Stimulated activated CD4-positive, alpha-beta T cell treated with anti-CD3 and anti-CD28 coated beads, Interleukin-1b, Interleukin-23, amount 100 ng/mL, for 48 hours (primary cell): ENCODE results near the gene MRPS34.
A peak's percentile ranks its signal among the peaks of the same experiment; 100 is the strongest.

Source experiments
- DNase-seq: peaks from one replicate; pipeline ENCODE4 v3.0.0-alpha.2; 2020

MRPS34 gene

DNA sequence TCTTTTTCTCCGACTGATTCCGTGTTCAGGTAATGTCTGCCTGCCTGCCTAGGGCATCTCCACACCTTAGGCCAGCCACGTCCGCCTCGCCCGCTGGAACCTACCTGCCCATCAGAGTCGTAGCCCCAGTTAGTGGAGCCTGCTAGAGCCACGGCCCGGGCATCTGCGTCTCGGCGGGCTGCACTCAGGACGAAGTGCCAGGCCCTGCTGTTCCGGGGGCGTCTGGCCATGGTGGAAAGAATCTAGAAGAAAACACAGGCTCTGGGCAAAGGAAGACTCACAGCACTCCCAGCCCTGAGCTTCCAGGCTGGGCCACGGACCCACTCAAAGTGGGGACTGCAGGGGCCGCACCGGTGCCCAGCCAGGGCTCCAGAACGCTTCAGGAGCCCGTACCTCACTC, 8.3 kb upstream of the MRPS34 start:
- DNase-seq, result no peak

DNA sequence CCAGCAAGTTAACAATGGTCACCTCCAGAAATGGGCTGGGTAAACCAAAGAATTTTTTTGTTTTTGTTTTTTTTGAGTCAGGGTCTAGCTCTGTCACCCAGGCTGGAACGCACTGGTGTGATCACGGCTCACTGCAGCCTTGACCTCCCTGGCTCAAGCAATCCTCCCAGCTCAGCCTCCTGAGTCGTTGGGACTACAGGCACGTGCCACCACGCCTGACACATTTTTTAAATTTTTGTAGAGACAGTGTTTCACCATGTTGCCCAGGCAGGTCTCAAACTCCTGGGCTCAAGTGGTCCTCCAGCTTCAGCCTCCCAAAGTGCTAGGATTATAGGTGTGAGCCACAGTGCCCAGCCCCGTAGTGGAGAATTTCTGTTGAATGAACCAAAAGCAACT, 7.7 kb upstream of the MRPS34 start:
- no peak for DNase-seq

DNA sequence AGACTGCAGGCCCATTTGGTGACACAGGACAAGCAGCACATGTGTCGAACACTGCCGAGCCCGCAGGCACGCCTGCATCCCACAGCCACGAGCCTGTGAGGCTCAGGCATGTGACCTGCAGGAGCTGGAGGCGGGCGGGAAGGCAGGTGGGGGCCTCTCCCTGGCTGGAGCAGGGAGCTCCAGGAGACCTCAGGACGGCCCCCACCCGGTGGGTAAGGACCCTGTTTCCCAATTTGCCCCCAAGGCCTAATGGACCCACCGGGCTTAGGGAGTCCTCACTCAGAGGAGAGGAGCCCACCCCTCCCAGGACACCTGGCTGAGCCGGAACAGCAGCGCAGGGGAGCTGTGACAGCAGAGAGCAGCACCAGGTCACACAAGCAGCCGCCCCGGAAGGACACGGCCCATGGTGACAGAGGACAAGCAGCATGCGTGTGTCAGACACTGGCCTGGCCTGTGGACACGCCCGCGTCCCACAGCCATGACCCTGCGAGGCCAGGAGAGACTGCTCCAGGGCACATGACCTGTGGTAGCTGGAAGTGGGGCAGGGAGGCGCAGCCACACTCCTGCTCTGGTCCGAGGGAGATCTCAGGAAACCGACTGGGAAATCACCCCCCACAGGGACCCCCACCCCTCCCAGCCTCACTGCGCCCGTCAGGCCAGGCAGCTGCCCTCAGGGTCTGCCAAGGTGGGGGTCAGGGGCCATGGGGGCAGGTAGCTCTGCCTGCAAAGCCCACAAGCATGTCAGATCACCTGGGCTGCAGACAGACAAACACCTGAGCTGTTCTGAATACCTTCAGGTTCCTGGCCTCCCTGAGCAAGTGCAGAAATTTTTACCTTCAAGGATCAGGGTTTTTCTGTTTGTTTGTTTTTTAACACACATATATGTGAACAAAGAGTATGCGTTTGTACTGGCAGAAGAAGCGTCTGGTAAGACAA, 7.1 kb upstream of the MRPS34 start:
- no peak for DNase-seq

DNA sequence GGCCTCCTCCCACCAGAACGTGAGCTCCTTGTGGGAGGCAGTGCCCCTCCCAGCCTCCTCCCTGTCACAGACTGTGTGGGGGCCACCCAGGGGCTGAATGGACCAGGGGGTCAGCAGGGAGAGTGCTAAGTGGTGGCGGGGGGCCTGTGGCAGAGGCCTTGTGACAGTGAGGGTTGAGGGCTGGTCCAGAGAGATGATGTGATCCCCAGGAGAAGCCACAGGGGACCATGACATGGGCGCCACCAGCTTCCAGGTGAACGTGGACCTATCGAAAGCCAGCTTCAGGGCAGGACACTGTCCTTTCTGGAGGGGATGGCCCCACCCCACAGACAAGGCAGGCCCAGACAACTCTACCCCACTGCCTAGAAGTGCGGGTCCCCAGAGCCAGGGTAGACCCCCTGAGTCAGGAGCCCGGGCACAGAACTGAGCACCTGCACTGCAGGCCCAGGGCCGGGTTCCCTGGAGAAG, 6.3 kb upstream of the MRPS34 start:
- DNase-seq, result no peak

DNA sequence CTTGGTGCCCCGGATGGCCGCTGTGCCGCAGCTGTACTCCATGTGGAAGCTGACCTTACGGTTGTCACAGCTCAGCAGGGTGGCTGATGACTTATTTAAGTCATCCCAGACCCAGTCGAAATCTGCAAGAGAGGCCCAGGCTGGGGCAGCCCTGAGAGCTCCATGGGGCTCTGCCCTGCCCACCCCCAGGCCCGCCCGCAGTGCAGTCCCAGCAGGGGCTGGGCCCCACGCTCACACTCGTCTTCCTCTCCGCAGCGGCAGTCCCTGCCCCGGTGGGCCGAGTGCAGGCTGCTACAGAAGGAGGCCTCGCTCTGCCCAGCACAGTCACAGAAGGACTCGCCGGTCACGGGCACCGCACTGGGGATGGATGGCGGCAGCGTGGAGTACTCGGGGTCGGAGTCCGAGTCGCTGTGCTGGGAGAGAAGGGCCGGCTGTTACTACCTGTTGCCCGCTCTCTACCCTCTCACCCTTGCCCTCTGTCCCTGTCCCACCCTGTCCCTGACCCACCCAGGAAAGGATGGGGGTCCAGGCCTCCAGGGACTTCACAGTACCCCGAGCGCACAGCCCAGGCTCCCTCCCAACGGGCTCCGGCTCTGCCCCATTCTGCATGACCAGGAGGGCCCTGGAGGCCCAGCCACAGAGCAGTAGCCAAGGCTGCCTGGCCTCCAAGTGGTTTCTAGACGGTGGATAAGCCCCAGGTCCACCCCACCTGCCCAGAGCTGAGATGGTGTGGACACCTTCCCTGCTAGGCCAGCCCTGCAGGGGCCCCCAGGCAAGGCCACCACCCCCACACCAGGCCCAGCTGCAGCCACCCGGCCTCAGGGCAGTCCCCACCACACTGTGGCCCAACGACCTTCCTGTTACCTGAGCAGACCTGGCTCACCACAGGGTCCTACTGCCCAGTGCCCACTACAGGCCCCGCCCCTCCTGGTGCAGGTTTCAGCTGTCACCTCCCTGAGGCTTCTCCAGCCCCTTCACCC, 5.6 kb upstream of the MRPS34 start:
- DNase-seq, result no peak

DNA sequence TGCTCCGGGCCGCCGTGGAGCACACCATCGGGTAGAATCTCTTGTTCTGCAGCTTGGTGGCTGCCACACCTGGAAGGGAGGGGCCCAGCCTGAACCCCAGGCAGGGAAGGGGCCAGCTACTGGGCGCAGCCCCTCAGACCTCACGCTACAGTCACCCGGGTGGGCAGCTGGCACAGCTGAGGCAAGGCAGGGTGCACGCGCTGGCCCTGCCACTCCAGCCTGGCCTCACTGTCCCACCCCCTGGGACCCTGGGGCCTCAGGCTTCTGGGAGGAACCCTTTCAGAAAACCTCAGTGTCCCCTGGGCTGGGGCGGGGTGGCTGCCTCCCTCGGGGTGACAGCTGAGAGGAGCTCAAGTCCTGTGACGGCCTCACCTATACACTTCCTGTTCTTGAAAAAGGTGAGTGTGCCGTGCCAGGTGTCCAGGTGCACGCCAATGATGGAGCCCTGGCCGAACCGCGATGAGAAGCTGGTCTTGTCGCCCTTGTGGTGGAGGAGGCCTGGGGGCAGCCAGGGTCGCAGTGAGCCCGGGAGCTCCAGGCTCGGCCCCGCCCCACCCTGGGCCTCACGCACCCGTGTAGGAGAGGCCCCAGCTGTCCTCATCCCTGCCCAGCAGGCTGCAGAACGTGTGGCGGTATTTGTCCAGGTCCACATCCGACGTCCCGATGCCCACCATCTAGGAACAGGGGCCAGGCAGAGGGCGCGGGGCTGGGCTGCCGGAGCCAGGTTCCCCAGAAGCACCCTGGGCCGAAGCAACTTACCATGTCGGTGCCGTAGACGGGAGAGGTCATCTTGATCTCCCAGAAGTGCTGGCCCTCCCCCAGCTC, 4.7 kb upstream of the MRPS34 start:
- DNase-seq, result peak; percentile 6

DNA sequence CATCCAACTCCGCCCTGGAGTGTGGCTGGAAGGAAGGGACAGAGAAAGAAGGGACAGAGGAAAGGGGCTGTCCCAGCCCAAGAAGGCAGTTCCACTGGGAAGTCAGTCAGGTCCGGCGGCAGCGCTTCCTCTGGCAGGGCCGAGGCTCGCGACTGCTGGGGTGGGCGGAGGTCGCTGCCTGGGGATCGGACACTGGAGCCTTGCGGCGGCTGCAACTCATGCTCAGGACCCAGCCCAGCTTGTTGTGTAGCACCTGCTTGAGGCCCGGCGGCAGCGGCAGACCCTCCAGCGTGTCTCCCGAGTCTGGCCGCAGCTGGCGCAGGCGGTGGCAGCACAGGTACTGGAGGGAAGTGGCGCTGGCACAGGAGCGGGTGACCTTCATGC, 4.0 kb upstream of the MRPS34 start:
- no peak for DNase-seq

DNA sequence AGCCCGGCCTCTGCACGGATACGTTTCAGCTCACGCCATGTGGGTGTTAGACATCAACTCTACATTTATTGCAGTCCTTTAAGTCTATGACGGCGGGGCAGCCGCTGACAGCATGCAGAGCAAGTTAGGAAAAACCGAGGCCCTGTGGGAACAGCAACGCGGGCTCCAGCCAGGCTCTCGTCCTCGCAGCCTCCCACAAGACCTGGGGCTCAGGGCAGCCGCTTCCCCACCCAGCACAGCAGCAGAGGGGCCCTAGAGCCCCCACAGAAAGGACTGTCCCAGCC, 3.7 kb upstream of the MRPS34 start:
- DNase-seq, result no peak

DNA sequence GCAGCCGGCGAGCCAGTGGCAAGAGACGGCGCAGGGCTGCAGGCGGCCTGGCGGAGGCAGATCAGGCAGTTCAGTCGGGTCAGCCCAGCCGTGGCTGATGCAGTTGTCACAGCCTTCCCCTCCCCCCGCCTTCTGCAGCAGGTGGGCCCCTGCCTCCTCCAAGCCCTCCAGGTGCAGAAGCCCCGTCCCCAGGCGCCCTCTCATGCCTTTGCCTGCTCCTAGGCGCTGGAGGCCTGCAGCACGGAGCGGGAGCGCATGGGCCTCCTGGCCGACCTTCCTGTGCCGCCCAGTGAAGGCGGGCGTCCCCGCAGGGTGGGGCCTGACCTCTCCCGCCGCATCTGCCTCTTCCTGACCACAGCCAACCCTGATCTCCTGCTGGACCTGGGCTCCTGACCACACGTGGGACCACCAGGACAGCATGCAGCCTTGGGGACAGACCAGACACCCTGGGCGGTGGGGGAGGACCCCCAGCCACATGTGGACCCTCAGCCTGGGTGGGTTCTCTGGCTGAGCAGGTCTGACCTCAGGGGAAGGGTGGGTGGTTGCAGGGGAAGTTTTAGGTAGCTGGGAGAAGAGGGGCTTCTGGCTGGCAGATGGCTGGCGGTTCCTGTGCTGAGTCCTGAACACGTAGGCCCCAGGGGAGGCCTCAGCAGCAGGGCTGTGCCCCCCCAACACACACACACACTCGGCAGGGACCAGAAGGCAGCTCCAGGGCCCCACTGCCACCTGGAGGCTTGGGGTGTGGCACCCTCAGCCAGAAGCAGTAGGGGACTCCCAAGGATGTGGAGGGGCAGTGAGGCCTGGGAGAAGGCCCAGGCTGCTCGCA, 3.1 kb upstream of the MRPS34 start:
- no peak for DNase-seq

DNA sequence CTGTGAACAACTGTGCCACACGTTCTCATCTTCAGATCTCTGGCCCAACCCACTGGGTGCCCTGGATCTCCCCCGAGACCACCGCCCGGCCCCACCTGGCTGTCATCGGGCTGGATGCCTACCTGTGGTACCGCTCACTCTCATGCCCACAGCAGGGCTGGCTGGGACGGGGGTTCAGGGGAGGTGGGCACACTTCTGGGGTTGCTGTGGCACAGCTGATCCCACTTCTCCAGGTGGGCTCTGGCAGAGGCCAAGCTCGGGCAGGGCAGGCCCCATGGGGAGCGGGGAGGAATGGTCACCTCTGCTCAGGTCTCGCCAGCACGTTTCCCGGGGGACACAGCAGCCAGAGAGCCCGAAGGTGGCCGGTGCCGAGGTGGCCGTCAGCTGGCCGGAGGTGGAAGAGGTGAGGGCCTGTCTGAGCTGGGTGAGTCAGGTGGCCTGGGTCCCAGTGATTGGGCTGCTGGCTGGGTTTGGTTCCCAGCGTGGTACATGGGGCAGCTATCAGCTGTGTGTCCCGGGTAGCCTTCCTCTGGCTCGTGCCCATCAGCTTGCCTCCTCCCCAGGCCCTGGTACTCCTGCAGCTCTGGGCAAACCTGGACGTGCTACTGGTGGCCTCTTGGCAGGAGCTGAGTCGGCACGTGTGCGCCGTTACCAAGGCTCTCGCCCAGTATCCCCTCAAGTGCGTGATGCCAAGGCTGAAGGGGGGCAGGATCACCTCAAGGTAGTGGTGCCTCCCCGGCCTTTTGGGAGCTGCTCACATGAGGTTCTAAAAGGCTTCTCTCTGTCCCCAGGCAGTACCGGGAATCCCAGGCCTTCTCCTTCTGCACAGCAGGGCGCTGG, 2.3 kb upstream of the MRPS34 start:
- no peak for DNase-seq

DNA sequence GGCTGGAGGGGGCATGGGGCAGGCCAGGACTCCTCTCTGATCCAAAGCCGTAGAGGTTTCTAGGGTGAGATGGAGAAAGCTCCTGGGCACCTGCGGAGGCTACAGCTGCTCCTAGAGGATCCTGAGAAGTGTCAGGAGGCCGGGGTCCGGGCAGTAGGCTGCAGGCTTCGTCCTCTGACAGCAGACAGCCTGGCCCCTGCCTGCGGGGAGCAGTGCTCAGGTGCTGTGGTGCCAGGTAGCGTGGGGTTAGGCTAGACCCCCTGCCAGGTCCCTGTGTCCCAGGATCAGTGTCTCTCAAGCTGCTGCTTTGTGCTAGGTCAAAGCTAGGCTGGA, 1.5 kb upstream of the MRPS34 start:
- DNase-seq, result no peak

DNA sequence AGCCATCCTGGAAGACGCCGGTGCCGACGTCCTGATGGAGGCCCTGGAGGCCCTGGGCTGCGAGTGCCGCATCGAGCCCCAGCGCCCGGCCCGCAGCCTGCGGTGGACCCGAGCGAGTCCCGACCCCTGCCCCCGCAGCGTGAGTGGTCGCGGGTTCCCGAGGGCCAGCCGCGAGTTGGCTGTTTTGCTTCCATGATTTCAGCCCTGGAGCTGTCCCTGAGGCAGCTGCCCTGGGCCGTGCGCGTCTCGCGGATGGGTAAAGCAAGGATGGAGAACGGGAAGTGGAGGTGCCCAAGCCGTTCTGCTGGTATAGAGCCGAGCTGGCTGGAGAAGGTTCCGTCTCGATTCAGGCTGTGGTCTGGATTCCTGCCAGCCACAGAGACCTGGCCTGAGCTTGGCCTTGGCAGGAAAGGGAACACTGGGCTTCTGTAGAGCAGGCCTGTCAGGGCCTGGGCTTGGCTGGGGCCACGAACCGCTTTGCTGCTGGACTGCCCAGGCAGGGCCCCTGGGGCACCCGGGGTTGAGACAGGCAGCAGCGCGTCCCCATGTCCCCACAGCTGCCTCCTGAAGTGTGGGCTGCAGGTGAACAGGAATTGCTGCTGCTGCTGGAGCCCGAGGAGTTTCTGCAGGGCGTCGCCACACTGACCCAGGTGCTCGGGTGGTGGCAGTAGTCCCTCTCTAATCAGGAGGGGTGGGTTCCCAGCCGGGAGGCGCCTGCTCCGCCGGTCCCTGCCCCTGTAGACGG, 941 bp upstream of the MRPS34 start:
- no peak for DNase-seq

DNA sequence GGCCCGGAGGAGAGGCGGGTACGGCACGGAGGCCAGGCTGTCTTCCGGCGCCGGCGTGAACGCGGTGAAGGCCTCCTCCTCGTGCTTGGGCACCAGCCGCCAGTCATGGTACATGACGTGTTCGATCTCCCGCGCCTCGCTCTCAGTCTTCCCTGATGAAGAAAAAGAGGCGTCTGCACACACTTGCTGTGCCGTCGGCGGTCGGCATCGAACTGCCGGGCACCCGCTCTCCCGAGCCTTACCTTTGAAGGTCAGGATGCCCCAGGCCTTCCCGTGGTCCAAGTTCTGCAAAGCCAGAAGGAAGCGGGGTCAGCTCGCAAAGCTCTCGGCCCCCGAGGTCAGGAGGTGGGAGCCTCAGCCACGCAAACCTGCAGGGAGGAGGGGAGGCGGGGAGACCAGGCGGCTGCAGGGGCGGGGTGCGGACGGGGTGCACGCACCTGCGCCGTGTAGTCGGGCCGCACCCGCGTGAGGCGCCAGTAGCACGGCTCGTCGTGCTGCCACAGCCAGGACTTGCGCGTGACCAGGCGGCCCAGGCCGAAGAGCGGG, 499 bp downstream of the MRPS34 start, which contains the start of gene EME2:
EME2 (plus strand) TSS at position 449 of the 546 bp plus-strand sequence. CDS start 418 bp downstream, outside the sequence.
- DNase-seq, result peak; percentile 78

DNA sequence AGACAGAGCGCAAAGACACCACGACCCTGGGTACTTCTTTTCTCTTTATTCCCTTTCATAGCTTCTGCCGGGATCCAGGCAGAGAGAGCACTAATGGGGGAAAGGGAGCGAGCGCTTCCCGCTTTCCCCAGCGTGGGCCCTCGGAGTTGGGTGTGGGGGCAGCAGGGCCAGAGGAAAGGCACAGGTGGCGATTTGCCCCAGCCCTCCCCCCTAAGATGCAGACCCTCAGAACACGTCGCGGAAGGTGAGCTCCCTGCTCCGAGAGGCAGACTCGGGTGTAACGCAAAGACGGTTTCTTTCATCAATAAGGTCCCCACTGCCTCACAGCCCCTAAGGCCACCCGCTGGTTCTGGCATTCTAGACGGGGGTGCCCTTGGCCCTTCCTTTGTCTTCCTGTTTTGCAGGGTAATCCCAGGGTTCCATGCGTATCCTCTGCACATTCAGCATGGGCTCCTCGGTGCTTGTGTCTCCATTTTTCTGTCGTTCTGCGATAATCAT, 1.0 kb downstream of the MRPS34 start:
- no peak for DNase-seq

DNA sequence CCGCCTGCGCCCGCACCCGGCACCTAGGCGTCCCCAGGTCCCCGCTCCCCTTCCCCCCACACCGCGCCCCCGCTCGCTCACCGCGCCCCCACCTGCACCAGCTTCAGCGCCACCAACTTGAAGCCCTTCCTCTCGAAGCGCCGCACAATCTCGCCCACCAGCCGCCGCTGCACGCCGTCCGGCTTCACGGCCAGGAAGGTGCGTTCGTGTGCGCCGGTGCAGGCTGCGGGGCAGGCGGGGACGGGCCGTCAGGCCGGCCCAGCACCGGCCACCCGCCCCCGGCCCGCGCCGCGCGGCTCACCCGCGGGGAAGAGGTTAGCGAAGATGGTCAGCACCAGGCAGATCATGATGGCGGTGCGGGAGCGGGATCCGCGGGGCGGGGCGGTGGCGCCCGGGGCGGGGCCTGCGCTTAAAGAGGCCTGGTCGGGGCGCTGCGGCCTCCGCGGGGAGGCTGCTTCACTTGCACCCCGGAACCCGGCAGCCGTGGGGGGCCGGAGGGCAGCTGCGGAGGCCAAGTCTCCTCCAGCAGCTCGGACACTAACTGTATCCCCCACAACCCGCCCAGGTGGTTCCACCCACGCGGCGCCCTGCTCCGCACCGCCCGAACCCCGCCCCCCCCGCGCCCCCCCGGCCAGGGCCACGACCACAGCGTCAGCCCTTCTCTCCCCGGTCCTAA, 1.6 kb downstream of the MRPS34 start, which contains the start of gene NME3:
NME3 (minus strand) TSS at position 356 of the 676 bp plus-strand sequence; CDS start at position 347, 9 bp downstream.
- DNase-seq, result peak; percentile 80

DNA sequence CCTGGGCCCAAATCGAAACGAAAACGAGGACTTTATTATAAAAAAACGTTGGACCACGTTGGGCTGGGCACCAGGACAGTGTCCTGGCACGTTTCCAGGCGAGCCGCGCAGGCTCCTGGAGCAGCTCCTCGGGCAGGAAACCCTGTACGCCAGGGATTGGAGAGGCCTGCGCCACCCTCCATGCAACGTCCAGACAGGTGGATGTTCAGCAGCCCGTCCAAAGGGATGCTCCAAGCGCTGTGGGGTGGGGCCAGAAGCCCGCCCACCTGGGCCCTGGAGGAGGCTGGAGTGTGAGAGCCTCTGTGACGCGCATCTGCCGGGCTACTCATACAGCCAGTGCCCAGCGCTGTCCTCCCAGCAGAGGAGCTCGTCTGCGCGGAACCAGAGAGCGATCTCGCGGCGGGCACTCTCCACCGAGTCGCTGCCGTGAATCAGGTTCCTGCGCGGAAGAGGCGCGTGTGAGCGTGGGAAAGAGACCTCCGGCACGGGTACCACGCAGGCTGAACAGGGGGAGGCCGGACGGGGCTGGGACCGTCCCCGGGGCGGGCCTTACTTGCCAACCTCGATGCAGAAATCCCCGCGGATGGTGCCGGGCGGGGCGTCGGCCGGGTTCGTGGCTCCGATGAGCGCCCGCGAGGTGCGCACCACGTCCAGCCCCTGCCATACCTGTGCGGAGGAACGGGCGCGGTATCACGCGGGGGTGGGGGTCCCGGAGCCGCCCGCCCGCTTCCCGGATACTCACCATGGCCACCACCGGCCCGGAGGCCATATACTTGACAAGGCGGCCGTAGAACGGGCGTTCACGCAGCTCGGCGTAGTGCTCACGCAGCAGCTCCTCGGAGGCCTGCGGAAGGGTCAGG, 2.4 kb downstream of the MRPS34 start:
- peak; percentile 49 for DNase-seq

DNA sequence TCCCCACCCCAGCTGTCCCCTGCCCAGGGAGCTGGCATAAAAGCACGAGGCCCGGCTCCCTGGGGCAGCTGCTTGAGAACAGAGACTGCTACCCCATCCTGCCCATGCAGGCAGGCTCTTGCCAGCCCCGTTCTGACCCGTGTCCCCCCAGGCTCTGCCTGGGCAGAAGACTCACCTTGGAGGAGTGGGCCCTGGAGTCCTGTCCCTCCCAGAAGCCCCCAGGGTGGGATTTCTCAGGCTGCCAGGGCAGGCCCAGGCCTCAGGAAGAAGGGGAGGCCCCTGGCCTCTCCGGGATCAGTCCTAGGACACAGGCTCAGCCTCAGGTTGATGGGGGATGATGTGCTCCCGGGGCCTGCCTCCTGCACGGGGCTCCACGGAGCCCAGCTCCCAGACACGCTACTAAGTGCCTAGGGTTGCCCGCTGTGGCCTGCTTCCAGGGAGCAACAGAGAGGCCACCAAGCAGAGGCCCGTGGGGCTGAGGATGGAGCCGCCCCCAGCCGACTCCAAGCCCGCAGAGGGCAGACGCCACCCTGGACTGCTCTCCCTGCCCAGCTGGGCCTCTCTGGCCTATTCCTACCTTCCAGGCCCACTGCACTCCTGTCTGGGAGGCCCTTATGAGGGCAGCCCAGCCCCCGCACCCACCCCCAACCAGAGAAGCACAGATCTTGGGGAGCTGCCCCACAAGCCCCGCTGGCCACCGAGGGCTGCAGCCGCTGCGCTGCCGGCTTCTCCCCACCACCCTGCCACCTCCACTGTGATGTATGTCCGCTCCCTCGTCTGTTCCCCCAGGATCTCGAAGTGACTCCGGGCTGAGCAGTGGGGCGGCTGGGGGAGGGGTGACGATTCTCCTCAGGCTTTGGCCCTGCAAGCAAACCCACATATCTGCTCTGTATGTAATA, 3.3 kb downstream of the MRPS34 start:
- DNase-seq, result no peak
